HepG2 (cell line): ENCODE measurements around the gene RBM47. TPM values are rescaled to one million over a fixed set of nuclear protein-coding genes. Genes with fewer than 3 reads are reported as not detected.
A peak's percentile ranks its signal among the peaks of the same experiment; 100 is the strongest.

ENCODE experiments used
- BORCS8-MEF2B ChIP-seq: sonication (generic); formaldehyde crosslinking; IDR thresholded peaks from 2 replicates; pipeline ENCODE4 v1.8.0; 2022; ENCODE audit warnings: mild to moderate bottlenecking, missing genetic modification reagents
- CBX2 ChIP-seq, 2 experiments: fragments of 200-600 bp in 1 of 2; sonication (generic); formaldehyde crosslinking in 1 of 2; IDR thresholded peaks; 2 replicates each; pipeline versions ENCODE4 v1.7.0 to v1.8.1; 2018 to 2022; ENCODE audit warnings: low read depth in 2 of 2, low read length in 1 of 2, mild to moderate bottlenecking in 1 of 2, missing genetic modification reagents in 1 of 2
- CEBPB ChIP-seq: IDR thresholded peaks from 2 replicates; pipeline ENCODE4 v1.6.1; 2011; ENCODE audit warnings: low read depth, low read length, improper control_type of control experiment, borderline replicate concordance
- EHMT2 ChIP-seq: fragments of 200-600 bp; sonication (generic); IDR thresholded peaks from 2 replicates; pipeline ENCODE4 v1.7.0; 2017; ENCODE audit warnings: antibody characterized with exemption, low read depth, low read length, borderline replicate concordance
- FOXK1 ChIP-seq: sonication (generic); formaldehyde crosslinking; IDR thresholded peaks from 2 replicates; pipeline ENCODE4 v1.4.0; 2020; ENCODE audit warnings: low read depth, missing genetic modification reagents, borderline replicate concordance
- HMG20A ChIP-seq: IDR thresholded peaks from 2 replicates; pipeline ENCODE4 v1.6.1; 2016; ENCODE audit warnings: borderline replicate concordance
- IRF1 ChIP-seq: sonication (generic); formaldehyde crosslinking; IDR thresholded peaks from 2 replicates; pipeline ENCODE4 v1.4.0; 2020; ENCODE audit warnings: low read depth, mild to moderate bottlenecking, missing genetic modification reagents
- KAT8 ChIP-seq: IDR thresholded peaks from 2 replicates; pipeline ENCODE4 v1.6.1; 2016; ENCODE audit warnings: missing genetic modification reagents, missing compliant biosample characterization
- MAFG ChIP-seq: sonication (generic); formaldehyde crosslinking; IDR thresholded peaks from 2 replicates; pipeline ENCODE4 v1.5.1; 2020; ENCODE audit warnings: mild to moderate bottlenecking, missing genetic modification reagents
- MED1 ChIP-seq: sonication (generic); formaldehyde crosslinking; IDR thresholded peaks from 2 replicates; pipeline ENCODE4 v1.4.0; 2020; ENCODE audit warnings: missing genetic modification reagents
- MXD1 ChIP-seq: sonication (generic); formaldehyde crosslinking; IDR thresholded peaks from 2 replicates; pipeline ENCODE4 v1.4.0; 2020; ENCODE audit warnings: mild to moderate bottlenecking, missing genetic modification reagents
- SALL2 ChIP-seq: sonication (generic); formaldehyde crosslinking; IDR thresholded peaks from 2 replicates; pipeline ENCODE4 v1.8.1; 2023; ENCODE audit warnings: mild to moderate bottlenecking, missing genetic modification reagents, inconsistent platforms
- TBP ChIP-seq: sonication (generic); formaldehyde crosslinking; IDR thresholded peaks from 2 replicates; pipeline ENCODE4 v1.5.0; 2020; ENCODE audit warnings: missing genetic modification reagents
- TBX3 ChIP-seq: fragments of 450-650 bp; IDR thresholded peaks from 2 replicates; pipeline ENCODE4 v1.6.1; 2017; ENCODE audit warnings: antibody characterized with exemption, mild to moderate bottlenecking, inconsistent platforms, borderline replicate concordance
- WIZ ChIP-seq: sonication (generic); formaldehyde crosslinking; IDR thresholded peaks from 2 replicates; pipeline ENCODE4 v1.5.1; 2020; ENCODE audit warnings: mild to moderate bottlenecking, missing genetic modification reagents
- ZBTB8A ChIP-seq: sonication (generic); formaldehyde crosslinking; IDR thresholded peaks from 2 replicates; pipeline ENCODE4 v1.4.0; 2020; ENCODE audit warnings: mild to moderate bottlenecking, low read depth, missing genetic modification reagents, borderline replicate concordance
- ZIK1 ChIP-seq: sonication (generic); formaldehyde crosslinking; IDR thresholded peaks from 2 replicates; pipeline ENCODE4 v1.5.0; 2020; ENCODE audit warnings: mild to moderate bottlenecking, low read depth, missing genetic modification reagents, borderline replicate concordance
- ZNF276 ChIP-seq: sonication (generic); formaldehyde crosslinking; IDR thresholded peaks from 2 replicates; pipeline ENCODE4 v1.4.0; 2020; ENCODE audit warnings: mild to moderate bottlenecking, low read depth, missing genetic modification reagents
- ZNF598 ChIP-seq: sonication (generic); formaldehyde crosslinking; IDR thresholded peaks from 2 replicates; pipeline ENCODE4 v1.5.1; 2020; ENCODE audit warnings: mild to moderate bottlenecking, missing genetic modification reagents, borderline replicate concordance
- ZXDC ChIP-seq: sonication (generic); formaldehyde crosslinking; IDR thresholded peaks from 2 replicates; pipeline ENCODE4 v1.5.0; 2020; ENCODE audit warnings: mild to moderate bottlenecking, missing genetic modification reagents
- polyA plus RNA-seq, 8 experiments: library from polyadenylated mRNA; depleted of rRNA in 3 of 8; stranded (reverse) in 7 of 8; unstranded in 1 of 8; fragments of >200 nt; fragmentation: Illumina TruSeq in 4 of 8; extraction: Trizol in 4 of 8; gene quantifications; 2 replicates each; pipeline versions ENCODE4 v1.2.1 to v1.2.3, GENCODE V29; 2011 to 2016; ENCODE audit warnings: low read depth in 4 of 8, missing spikeins in 1 of 8, mixed read lengths in 1 of 8; ENCODE audit not compliant: insufficient read depth in 1 of 8
- total RNA-seq, 5 experiments: library from RNA; depleted of rRNA; stranded (reverse); fragments of >200 nt; fragmentation: Illumina TruSeq; extraction: Trizol; gene quantifications; 2 replicates each; pipeline ENCODE4 v1.2.3, GENCODE V29; 2016; ENCODE audit warnings: low read depth in 1 of 5

The RBM47 gene
- total and polyA plus RNA-seq, 2 of the 13 experiments (the other 11 are each of a cell fraction or from before 2014, with no cell fraction given) = 1.2 to 2.5 TPM

GRCh38 chr4:40418430-40419230 is 211.0 kb downstream of the RBM47 start (continued):
- TF ChIP-seq FOXK1 (CRISPR knock-in tag) (no peak), KAT8 (peak; percentile 40; the same call in 1 of the 2 replicates), SALL2 (CRISPR knock-in tag) (no peak), WIZ (CRISPR knock-in tag) (no peak), MXD1 (CRISPR knock-in tag) (no peak), HMG20A (CRISPR knock-in tag) (peak; percentile 58; the same call in 1 of the 2 replicates), CBX2 (IDR thresholded peaks at IDR 0.05; ENCODE audit: low read depth, low read length) (no peak), CBX2 (CRISPR knock-in tag; IDR thresholded peaks at IDR 0.05; ENCODE audit: low read depth) (no peak), ZBTB8A (no peak), ZNF598 (CRISPR knock-in tag) (no peak), TBX3 (no peak), IRF1 (CRISPR knock-in tag) (no peak), ZNF276 (CRISPR knock-in tag) (no peak), ZXDC (CRISPR knock-in tag) (no peak), BORCS8-MEF2B (CRISPR knock-in tag) (no peak), MAFG (CRISPR knock-in tag) (peak; percentile 33; the same call in 1 of the 2 replicates), EHMT2 (0 out of 2 replicates have a peak, but pooled peaks have one; percentile 29), ZIK1 (no peak), MED1 (peak; percentile 71), TBP (CRISPR knock-in tag) (no peak), CEBPB (no peak)
